Neural cell (in vitro differentiated cells): ENCODE results near the gene TPRG1L. TPM values are rescaled to one million over a fixed set of nuclear protein-coding genes. Genes with fewer than 3 reads are reported as not detected.

Source experiments
- H2AFZ ChIP-seq: fragments of 200-600, 300-800 bp; sonication (generic), shearing (Covaris generic); 2 replicates; pipeline ENCODE4 v1.6.0; 2014; ENCODE audit warnings: low read depth, mild to moderate bottlenecking, antibody characterized with exemption, low read length, moderate library complexity
- H3F3A ChIP-seq: fragments of 200-600 bp; shearing (Covaris generic); 2 replicates; pipeline ENCODE4 v1.6.1; 2016; ENCODE audit warnings: mild to moderate bottlenecking, moderate library complexity, mixed read lengths, antibody characterized with exemption, low read length; ENCODE audit not compliant: insufficient read depth, poor library complexity, severe bottlenecking
- H3K27ac ChIP-seq: fragments of 200-600, 300-800 bp; sonication (generic), shearing (Covaris generic); 2 replicates; pipeline ENCODE4 v1.5.1; 2014; ENCODE audit warnings: mild to moderate bottlenecking, low read length, moderate library complexity
- H3K27me3 ChIP-seq: fragments of 300-800, 200-600 bp; sonication (generic), shearing (Covaris generic); 2 replicates; pipeline ENCODE4 v1.6.0; 2014; ENCODE audit warnings: mild to moderate bottlenecking, low read depth, low read length, moderate library complexity; ENCODE audit not compliant: insufficient read depth
- H3K36me3 ChIP-seq: fragments of 300-800, 200-600 bp; sonication (generic), shearing (Covaris generic); 2 replicates; pipeline ENCODE4 v1.5.1; 2014; ENCODE audit warnings: mild to moderate bottlenecking, antibody characterized with exemption, low read length, moderate library complexity; ENCODE audit not compliant: insufficient read depth
- H3K4me2 ChIP-seq: fragments of 300-800, 200-600 bp; sonication (generic), shearing (Covaris generic); 2 replicates; pipeline ENCODE4 v1.6.0; 2014; ENCODE audit warnings: mild to moderate bottlenecking, low read length
- H3K4me3 ChIP-seq: fragments of 300-800, 200-600 bp; sonication (generic), shearing (Covaris generic); 2 replicates; pipeline ENCODE4 v1.5.1; 2014; ENCODE audit warnings: mild to moderate bottlenecking, low read length, moderate library complexity
- H3K79me2 ChIP-seq: fragments of 200-600 bp; shearing (Covaris generic); replicated peaks from 2 replicates; pipeline ENCODE4 v1.6.0; 2014; ENCODE audit warnings: mild to moderate bottlenecking, low read length, moderate library complexity; ENCODE audit not compliant: insufficient read depth
- H3K9ac ChIP-seq: fragments of 300-800, 200-600 bp; sonication (generic), shearing (Covaris generic); 2 replicates; pipeline ENCODE4 v1.6.1; 2016; ENCODE audit warnings: mild to moderate bottlenecking, low read length, mixed read lengths
- H3K9me2 ChIP-seq: fragments of 200-600 bp; shearing (Covaris generic); 2 replicates; pipeline ENCODE4 v1.6.1; 2016; ENCODE audit warnings: mild to moderate bottlenecking, low read length, mixed read lengths; ENCODE audit not compliant: insufficient read depth
- H3K9me3 ChIP-seq: fragments of 200-600, 300-800 bp; sonication (generic), shearing (Covaris generic); 2 replicates; pipeline ENCODE4 v1.6.1; 2016; ENCODE audit warnings: mild to moderate bottlenecking, mixed run types, low read length, moderate library complexity, mixed read lengths
- H4K20me1 ChIP-seq: fragments of 200-600 bp; shearing (Covaris generic); 2 replicates; pipeline ENCODE4 v1.6.1; 2016; ENCODE audit warnings: mild to moderate bottlenecking, mixed run types; ENCODE audit not compliant: insufficient read depth
- EP300 ChIP-seq: fragments of 450-650 bp; conservative IDR thresholded peaks from 2 replicates; pipeline ENCODE4 v1.6.1; 2014; ENCODE audit warnings: antibody characterized with exemption, mild to moderate bottlenecking, moderate library complexity; ENCODE audit not compliant: poor library complexity, severe bottlenecking
- EZH2 ChIP-seq: fragments of 200-600, 300-800 bp; shearing (Covaris generic), sonication (generic); IDR thresholded peaks from 2 replicates; pipeline ENCODE4 v1.6.1; 2014; ENCODE audit warnings: antibody characterized with exemption, low read length, borderline replicate concordance, mild to moderate bottlenecking; ENCODE audit not compliant: insufficient read depth, poor library complexity, severe bottlenecking
- MXI1 ChIP-seq: fragments of 450-650 bp; conservative IDR thresholded peaks from 2 replicates; pipeline ENCODE4 v1.6.1; 2014; ENCODE audit warnings: antibody characterized with exemption, mild to moderate bottlenecking; ENCODE audit not compliant: poor library complexity, severe bottlenecking
- POLR2AphosphoS5 ChIP-seq: IDR thresholded peaks from 2 replicates; pipeline ENCODE4 v1.6.1; 2012
- RAD21 ChIP-seq: fragments of 450-650 bp; conservative IDR thresholded peaks from 2 replicates; pipeline ENCODE4 v1.6.1; 2014; ENCODE audit warnings: antibody characterized with exemption, mild to moderate bottlenecking, moderate library complexity
- SMC3 ChIP-seq: fragments of 450-650 bp; conservative IDR thresholded peaks from 2 replicates; pipeline ENCODE4 v1.6.1; 2014; ENCODE audit warnings: antibody characterized with exemption, mild to moderate bottlenecking, moderate library complexity; ENCODE audit not compliant: poor library complexity
- TAF1 ChIP-seq: IDR thresholded peaks from 2 replicates; pipeline ENCODE4 v1.6.1; 2012; ENCODE audit warnings: low read depth
- polyA plus RNA-seq: library from polyadenylated mRNA; depleted of rRNA; stranded (reverse); fragments of >200 nt; gene quantifications from 2 replicates; pipeline ENCODE4 v1.2.3, GENCODE V29; 2014
- TF ChIP-seq, protein P1 (sequence below): fragments of 450-650 bp; IDR thresholded peaks from 2 replicates; pipeline ENCODE4 v1.5.1; 2014; ENCODE audit warnings: antibody characterized with exemption, mild to moderate bottlenecking, moderate library complexity; ENCODE audit not compliant: poor library complexity, severe bottlenecking
- TF ChIP-seq, protein P2 (sequence below): IDR thresholded peaks from 2 replicates; pipeline ENCODE4 v1.6.1; 2012; ENCODE audit warnings: borderline replicate concordance

The TPRG1L gene
- polyA plus RNA-seq, 1 donor from 2014 or later = 22.4 TPM

DNA sequence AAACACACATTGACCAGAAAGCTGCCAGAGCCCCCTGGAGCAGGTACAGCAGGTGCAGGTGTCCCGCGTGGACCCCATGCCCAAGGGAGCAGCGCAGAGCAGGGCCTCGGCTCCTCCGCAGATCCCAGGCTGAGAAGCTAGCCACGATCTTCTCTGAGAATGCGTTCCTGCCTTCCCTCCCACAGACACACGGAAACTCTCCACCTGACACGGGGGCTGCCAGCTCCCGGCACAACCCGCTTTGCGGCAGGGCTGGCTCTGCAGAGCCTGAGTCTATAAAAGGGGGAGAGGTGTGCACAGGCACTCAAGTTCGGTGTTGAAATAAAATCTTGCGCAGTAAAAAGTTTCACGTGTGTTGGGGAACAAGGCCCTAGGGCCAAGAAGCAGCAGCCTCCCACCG is 23.1 kb upstream of the TPRG1L start:
- Histone ChIP-seq H3F3A (no peaks in the 10 kb centered on the region), H3K27me3 (no peaks in the 10 kb centered on the region)

DNA sequence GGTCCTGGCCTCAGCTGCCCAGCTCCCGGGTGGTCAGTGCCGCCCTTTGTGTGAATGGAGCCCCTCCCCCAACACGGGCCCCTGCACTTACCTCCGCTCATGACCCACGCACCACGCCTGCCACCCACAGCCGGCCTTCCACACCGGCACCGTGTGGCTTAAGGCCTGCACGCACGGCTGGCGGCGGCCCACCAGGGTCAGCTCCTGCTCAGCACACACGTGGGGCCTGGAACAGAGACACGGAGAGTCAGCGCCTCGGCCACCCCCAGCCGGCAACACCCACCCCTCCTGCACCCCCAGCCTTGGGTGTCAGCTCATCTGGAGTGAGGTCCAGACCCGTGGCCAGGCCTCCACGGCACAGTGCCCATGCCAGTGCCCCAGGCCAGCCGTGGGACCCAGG is 22.4 kb upstream of the TPRG1L start:
- TF ChIP-seq RAD21 (no peak), POLR2AphosphoS5 (no peak), EZH2 (no peak), SMC3 (no peak), EP300 (no peak), MXI1 (no peak), TAF1 (no peak)
- TF ChIP-seq, protein P1, sequence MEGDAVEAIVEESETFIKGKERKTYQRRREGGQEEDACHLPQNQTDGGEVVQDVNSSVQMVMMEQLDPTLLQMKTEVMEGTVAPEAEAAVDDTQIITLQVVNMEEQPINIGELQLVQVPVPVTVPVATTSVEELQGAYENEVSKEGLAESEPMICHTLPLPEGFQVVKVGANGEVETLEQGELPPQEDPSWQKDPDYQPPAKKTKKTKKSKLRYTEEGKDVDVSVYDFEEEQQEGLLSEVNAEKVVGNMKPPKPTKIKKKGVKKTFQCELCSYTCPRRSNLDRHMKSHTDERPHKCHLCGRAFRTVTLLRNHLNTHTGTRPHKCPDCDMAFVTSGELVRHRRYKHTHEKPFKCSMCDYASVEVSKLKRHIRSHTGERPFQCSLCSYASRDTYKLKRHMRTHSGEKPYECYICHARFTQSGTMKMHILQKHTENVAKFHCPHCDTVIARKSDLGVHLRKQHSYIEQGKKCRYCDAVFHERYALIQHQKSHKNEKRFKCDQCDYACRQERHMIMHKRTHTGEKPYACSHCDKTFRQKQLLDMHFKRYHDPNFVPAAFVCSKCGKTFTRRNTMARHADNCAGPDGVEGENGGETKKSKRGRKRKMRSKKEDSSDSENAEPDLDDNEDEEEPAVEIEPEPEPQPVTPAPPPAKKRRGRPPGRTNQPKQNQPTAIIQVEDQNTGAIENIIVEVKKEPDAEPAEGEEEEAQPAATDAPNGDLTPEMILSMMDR = no peak
- TF ChIP-seq, protein P2, sequence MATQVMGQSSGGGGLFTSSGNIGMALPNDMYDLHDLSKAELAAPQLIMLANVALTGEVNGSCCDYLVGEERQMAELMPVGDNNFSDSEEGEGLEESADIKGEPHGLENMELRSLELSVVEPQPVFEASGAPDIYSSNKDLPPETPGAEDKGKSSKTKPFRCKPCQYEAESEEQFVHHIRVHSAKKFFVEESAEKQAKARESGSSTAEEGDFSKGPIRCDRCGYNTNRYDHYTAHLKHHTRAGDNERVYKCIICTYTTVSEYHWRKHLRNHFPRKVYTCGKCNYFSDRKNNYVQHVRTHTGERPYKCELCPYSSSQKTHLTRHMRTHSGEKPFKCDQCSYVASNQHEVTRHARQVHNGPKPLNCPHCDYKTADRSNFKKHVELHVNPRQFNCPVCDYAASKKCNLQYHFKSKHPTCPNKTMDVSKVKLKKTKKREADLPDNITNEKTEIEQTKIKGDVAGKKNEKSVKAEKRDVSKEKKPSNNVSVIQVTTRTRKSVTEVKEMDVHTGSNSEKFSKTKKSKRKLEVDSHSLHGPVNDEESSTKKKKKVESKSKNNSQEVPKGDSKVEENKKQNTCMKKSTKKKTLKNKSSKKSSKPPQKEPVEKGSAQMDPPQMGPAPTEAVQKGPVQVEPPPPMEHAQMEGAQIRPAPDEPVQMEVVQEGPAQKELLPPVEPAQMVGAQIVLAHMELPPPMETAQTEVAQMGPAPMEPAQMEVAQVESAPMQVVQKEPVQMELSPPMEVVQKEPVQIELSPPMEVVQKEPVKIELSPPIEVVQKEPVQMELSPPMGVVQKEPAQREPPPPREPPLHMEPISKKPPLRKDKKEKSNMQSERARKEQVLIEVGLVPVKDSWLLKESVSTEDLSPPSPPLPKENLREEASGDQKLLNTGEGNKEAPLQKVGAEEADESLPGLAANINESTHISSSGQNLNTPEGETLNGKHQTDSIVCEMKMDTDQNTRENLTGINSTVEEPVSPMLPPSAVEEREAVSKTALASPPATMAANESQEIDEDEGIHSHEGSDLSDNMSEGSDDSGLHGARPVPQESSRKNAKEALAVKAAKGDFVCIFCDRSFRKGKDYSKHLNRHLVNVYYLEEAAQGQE = no peak
- Histone ChIP-seq H4K20me1 (no peaks in the 10 kb centered on the region), H3F3A (no peaks in the 10 kb centered on the region), H3K27ac (no peak overlapping the region), H3K9me2 (no peaks in the 10 kb centered on the region), H3K4me3 (no peak overlapping the region), H3K4me2 (no peak overlapping the region), H3K9me3 (no peaks in the 10 kb centered on the region), H2AFZ (no peak overlapping the region), H3K9ac (no peak overlapping the region), H3K27me3 (no peaks in the 10 kb centered on the region), H3K36me3 (no peaks in the 10 kb centered on the region), H3K79me2 (no peaks in the 10 kb centered on the region)

More for the DNA sequence above, 23.1 kb upstream of the TPRG1L start:
- Histone ChIP-seq H2AFZ (no peak overlapping the region), H3K4me2 (no peak overlapping the region), H4K20me1 (no peaks in the 10 kb centered on the region), H3K4me3 (no peak overlapping the region), H3K9me3 (no peaks in the 10 kb centered on the region), H3K79me2 (no peaks in the 10 kb centered on the region), H3K27ac (no peak overlapping the region), H3K9me2 (no peaks in the 10 kb centered on the region), H3K9ac (no peak overlapping the region), H3K36me3 (no peaks in the 10 kb centered on the region)
- TF ChIP-seq EZH2 (no peak), EP300 (no peak)

DNA sequence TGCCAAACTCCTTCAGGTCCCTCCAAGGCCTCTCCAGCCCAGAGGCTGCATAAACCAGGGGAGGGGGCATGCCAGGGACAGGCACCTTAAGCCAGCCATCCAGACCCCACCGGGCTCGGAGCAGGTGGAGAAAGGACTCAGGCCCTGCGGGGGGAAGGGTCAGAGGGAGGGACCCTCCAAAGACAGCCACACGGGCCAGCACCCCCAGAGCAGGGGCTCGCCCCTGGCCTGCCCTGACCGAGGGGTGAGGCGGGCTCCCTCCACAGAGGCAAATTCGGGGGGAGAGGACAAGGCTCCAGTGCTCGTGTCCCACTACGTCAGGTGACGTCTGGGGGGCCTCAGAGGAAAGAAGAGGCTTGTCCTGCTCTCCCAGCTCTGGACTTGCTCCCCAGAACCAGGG is 21.7 kb upstream of the TPRG1L start:
- no peak for TF ChIP-seq EP300
- TF ChIP-seq, protein P1 = no peak
- no peak for TF ChIP-seq RAD21
- no peak overlapping the region for H3K4me2 ChIP-seq
- H3K4me3 ChIP-seq = no peak overlapping the region
- no peaks in the 10 kb centered on the region for H4K20me1 ChIP-seq
- H3K9ac ChIP-seq = no peak overlapping the region
- no peaks in the 10 kb centered on the region for H3K9me2 ChIP-seq
- H3K79me2 ChIP-seq = no peaks in the 10 kb centered on the region
- H3F3A ChIP-seq = no peaks in the 10 kb centered on the region
- no peak overlapping the region for H3K27ac ChIP-seq
- H3K27me3 ChIP-seq = no peaks in the 10 kb centered on the region
- H3K9me3 ChIP-seq = no peaks in the 10 kb centered on the region
- H2AFZ ChIP-seq = no peak overlapping the region
- H3K36me3 ChIP-seq = no peaks in the 10 kb centered on the region
